ENCODE data around the gene ZNF214.
"Not testable (repeated sequence)": the region's sequence is repeated elsewhere in the genome, so short reads cannot be mapped to it uniquely, and the experiment has no call there.

The ZNF214 gene

DNA sequence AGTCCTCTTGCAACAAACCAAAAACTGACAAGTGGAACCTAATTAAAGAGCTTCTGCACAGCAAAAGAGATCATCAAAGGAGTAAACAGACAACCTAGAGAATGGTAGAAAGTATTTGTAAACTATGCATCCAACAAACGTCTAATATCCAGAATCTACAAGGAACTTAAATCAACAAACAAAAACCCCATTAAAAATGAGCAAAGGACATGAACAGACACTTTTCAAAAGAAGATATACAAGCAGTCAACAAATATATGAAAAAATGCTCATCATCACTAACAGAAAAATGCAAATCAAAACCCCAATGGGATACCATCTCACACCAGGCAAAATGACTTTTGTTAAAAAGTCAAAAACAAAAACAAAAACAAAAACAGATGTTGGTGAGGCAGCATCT, 33.7 kb downstream of the ZNF214 start:
- no peak for DNase-seq

DNA sequence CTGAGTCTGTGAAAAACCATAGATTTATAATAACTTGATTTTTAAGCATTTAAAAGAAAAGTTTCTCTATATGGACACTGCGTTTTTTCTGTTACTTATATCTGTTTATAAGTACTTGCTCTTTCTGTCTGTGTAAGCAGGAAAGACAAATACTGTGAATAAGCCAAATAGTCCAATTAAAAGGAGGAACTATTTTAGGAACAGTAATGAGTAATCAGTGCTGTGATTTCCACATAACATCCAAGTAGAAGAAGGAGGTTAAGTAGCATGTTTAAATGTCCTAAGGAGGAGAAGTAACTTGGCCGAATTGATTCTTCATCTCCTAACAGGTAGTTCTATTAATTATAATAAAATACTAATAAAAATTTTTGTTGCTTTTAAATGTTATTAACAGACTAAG, 40.8 kb downstream of the ZNF214 start:
- no peak for DNase-seq

DNA sequence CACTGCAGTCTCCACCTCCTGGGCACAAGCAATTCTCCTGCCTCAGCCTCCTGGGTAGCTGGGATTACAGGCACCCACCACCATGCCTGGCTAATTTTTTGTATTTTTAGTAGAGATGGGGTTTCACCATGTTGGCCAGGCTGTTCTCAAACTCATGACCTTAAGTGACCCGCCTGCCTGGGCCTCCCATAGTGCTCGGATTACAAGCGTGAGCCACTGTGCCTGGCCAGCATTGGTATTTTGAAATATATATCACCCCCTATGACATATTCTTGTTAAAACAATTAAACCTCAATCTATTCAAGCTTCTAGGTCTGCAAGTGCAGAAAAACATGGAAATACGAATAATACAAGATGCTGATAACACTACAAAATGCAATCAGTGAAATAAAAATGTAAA, 50.3 kb downstream of the ZNF214 start:
- not testable (repeated sequence) for DNase-seq

DNA sequence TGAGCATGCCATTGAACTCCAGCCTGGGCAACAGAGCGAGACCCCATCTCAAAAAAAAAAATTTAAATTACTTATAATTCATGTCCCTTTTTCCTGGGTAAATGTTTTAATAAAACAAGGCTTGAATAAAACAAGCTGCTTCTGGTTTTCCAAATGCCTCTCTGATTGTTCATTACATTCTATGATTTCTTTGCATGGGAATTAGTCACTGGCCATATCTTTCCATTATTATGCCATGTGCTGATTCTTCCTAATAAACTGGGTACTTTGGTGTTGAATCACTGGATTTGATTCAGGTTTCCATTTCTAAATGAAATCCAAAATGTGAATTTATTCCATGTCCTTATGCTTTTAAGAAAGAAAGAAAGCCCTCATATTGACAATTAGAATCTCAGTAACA, 51.3 kb downstream of the ZNF214 start:
- no peak for DNase-seq

DNA sequence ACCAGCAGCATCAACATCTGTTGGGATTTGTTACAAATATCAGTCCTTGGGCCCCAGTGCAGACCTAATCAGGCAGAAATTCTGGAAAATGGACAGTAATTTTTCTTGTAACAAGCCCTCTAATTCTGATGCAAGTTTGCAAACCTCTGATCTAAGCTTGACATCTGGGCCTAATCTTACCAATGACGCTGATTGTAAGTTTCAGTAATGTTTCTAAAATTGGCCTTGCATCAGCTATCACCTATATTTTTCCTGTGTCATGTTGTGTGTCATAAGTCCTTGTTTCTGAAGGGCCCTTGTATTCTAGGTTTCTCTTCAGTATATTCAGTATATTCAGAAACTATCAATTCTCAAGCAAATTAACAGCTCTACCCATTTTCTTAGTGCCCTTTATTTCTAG, 57.5 kb downstream of the ZNF214 start:
- DNase-seq = no peak

DNA sequence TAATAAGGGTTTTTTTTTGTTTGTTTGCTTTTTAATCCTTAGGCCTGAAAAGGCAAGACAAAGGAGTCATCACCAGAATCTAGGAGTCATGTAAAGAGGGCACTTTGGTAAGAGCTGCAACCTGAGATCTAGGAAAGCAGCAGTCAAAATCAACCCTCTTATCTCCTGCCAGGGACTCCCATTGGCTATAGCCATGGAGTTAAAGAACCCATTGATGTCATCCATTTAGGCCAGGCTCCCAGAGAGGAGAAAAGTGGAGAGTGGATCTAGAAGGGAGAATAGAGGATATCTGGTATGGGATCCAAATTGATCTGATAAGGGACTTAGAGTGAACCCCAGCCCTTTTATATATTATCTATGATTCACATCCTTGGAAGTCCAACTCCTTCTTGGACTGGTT, 58.0 kb downstream of the ZNF214 start:
- DNase-seq = no peak

DNA sequence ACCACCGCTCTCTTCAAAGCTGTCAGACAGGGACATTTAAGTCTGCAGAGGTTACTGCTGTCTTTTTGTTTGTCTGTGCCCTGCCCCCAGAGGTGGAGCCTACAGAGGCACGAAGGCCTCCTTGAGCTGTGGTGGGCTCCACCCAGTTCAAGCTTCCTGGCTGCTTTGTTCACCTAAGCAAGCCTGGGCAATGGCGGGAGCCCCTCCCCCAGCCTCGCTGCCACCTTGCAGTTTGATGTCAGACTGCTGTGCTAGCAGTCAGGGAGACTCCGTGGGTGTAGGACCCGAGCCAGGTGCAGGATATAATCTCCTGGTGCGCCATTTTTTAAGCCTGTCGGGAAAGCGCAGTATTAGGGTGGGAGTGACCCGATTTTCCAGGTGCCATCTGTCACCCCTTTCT, 65.9 kb downstream of the ZNF214 start:
- DNase-seq = not testable (repeated sequence)

Data from CD4-positive, alpha-beta T cell treated with Interleukin-4 for 1 hour (primary cell).